Ovary (tissue), 9 donors: ENCODE measurements around the gene ATP9A. TPM values are rescaled to one million over a fixed set of nuclear protein-coding genes. Genes with fewer than 3 reads are reported as not detected.
"Not testable (repeated sequence)": the region's sequence is repeated elsewhere in the genome, so short reads cannot be mapped to it uniquely, and the experiment has no call there.

Source experiments
- DNase-seq, 5 donors: peaks; one replicate each; pipeline ENCODE4 v3.0.0-alpha.2; 2019 to 2020
- H3K27ac ChIP-seq, 2 donors: fragments of 200-600 bp; one replicate each; pipeline versions ENCODE4 v1.5.1 to v1.8.0; 2019 to 2022
- H3K27me3 ChIP-seq: fragments of 200-600 bp; one replicate; pipeline ENCODE4 v1.8.0; 2022
- H3K36me3 ChIP-seq: fragments of 200-600 bp; sonication (generic); one replicate; pipeline ENCODE4 v1.5.1; 2019
- H3K4me1 ChIP-seq: one replicate; pipeline ENCODE4 v1.8.1; 2013; ENCODE audit warnings: mild to moderate bottlenecking, moderate library complexity; ENCODE audit not compliant: insufficient read depth
- H3K4me3 ChIP-seq: fragments of 200-600 bp; sonication (generic); one replicate; pipeline ENCODE4 v1.5.1; 2017
- H3K9me3 ChIP-seq, 2 donors: fragments of 200-600 bp in 1 of 2; sonication (generic) in 1 of 2; one replicate each; pipeline versions ENCODE4 v1.5.1 to v1.8.1; 2013 to 2019; ENCODE audit warnings: mild to moderate bottlenecking in 1 of 2, moderate library complexity in 1 of 2
- EP300 ChIP-seq: sonication (generic); formaldehyde crosslinking; IDR thresholded peaks from one replicate; pipeline ENCODE4 v1.6.1; 2017; ENCODE audit warnings: antibody characterized with exemption
- POLR2A ChIP-seq: fragments of 450-650 bp; IDR thresholded peaks from one replicate; pipeline ENCODE4 v1.6.1; 2017; ENCODE audit warnings: antibody characterized with exemption, mild to moderate bottlenecking, moderate library complexity
- WGBS, 3 donors: extraction: QIAGEN DNeasy Blood & Tissue Kit in 1 of 3; methylation state at CpG; one replicate each; pipeline versions ENCODE4 v1.1.5 to v1.1.7; 2013 to 2017; 5-methylcytosine and 5-hydroxymethylcytosine counted together
- intact Hi-C, 4 donors: fragments of 100-400 bp; cut with DNase I; formaldehyde crosslinking; loops; one replicate each; pipeline versions ENCODE4 v1.11.0 to v1.15.1; 2022 to 2023
- polyA plus RNA-seq, 2 donors: library from polyadenylated mRNA; stranded (reverse); fragments of 200-250 nt in 1 of 2; fragments of 350-450 nt in 1 of 2; fragmentation: Illumina TruSeq in 1 of 2; extraction: RNeasy Lipid Tissue Mini Kit (QIAGEN cat#74804) in 1 of 2; gene quantifications; one replicate each; pipeline ENCODE4 v1.2.3, GENCODE V29; 2013 to 2014
- total RNA-seq, 7 donors: library from RNA; depleted of rRNA in 2 of 7; stranded (reverse); fragments of >200 nt in 2 of 7; fragmentation: NEBNext Ultra II Directional in 3 of 7; extraction: Animal tissue kit (Norgen Biotek cat#: 25700) in 3 of 7; gene quantifications; one replicate each; pipeline versions ENCODE4 v1.1.0 to v1.2.4, GENCODE V29; 2016 to 2023
- TF ChIP-seq, protein P1 (sequence below), 3 donors: fragments of 450-650 bp in 2 of 3; fragments of 200-600 bp in 1 of 3; IDR thresholded peaks; one replicate each; pipeline versions ENCODE4 v1.5.1 to v1.8.0; 2016 to 2022; ENCODE audit warnings: antibody characterized with exemption in 3 of 3, mild to moderate bottlenecking in 1 of 3
- donor health status: DM: no; HTN: no; CAD: no; lungs with moderate emphysema.
- donor health status: DM: no; HTN: no; CAD: no.
- donor health status: Bipolar disorder and iron deficiency.
- donor health status: DM: yes; HTN: yes; CAD: no.
- donor health status: DM: no; HTN: no; CAD: no.
- donor health status: DM: yes; HTN: yes; CAD: no.

ATP9A gene
- total and polyA plus RNA-seq, 9 donors = 12.9 to 44.6 (median 29.2) TPM

DNA sequence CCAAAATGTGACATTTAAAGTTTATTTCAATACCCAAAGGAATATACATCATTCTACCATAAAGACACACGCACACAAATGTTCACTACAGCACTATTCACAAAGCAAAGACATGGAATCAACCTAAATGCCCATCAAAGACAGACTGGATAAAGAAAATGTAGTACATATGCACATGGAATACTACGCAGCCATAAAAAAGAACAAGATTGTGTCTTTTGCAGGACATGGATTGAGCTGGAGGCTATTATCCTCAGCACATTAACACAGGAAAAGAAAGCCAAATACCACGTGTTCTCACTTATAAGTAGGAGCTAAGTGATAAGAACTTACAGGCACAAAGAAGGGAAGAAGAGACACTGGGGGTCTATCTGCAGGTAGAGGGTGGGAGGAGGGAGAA is 22.4 kb downstream of the ATP9A start:
- peaks cover 6% of the 10 kb centered on the region for H3K4me1 ChIP-seq
- TF ChIP-seq, protein P1, sequence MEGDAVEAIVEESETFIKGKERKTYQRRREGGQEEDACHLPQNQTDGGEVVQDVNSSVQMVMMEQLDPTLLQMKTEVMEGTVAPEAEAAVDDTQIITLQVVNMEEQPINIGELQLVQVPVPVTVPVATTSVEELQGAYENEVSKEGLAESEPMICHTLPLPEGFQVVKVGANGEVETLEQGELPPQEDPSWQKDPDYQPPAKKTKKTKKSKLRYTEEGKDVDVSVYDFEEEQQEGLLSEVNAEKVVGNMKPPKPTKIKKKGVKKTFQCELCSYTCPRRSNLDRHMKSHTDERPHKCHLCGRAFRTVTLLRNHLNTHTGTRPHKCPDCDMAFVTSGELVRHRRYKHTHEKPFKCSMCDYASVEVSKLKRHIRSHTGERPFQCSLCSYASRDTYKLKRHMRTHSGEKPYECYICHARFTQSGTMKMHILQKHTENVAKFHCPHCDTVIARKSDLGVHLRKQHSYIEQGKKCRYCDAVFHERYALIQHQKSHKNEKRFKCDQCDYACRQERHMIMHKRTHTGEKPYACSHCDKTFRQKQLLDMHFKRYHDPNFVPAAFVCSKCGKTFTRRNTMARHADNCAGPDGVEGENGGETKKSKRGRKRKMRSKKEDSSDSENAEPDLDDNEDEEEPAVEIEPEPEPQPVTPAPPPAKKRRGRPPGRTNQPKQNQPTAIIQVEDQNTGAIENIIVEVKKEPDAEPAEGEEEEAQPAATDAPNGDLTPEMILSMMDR (IDR thresholded peaks at IDR 0.05) = no peak
- TF ChIP-seq EP300 = no peak
- no peak for TF ChIP-seq POLR2A
- DNase-seq = no peak
- H3K27ac ChIP-seq = no peak overlapping the region
- 84 to 93% (median 87%) methylated on average over 3 of the region's 3 CpGs for WGBS, 3 donors
- intact Hi-C loops = no loop called here
- no peak overlapping the region for H3K4me3 ChIP-seq
- no peaks in the 10 kb centered on the region for H3K27me3 ChIP-seq
- no peaks in the 10 kb centered on the region for H3K36me3 ChIP-seq
- no peaks in the 10 kb centered on the region for H3K9me3 ChIP-seq

- 95 to 98% (median 96%) methylated on average over 3 of the region's 3 CpGs for WGBS, 3 donors
- no peaks in the 10 kb centered on the region for H3K36me3 ChIP-seq
- TF ChIP-seq POLR2A (no peak), EP300 (no peak)
- TF ChIP-seq, protein P1 (IDR thresholded peaks at IDR 0.05) = no peak
- no peak overlapping the region for H3K4me3 ChIP-seq
- no peak for DNase-seq
- intact Hi-C loops = no loop called here
- no peaks in the 10 kb centered on the region for H3K9me3 ChIP-seq
- no peaks in the 10 kb centered on the region for H3K27me3 ChIP-seq
- no peak overlapping the region for H3K27ac ChIP-seq
- H3K4me1 ChIP-seq = peaks cover 3% of the 10 kb centered on the region
Observed at GRCh38 chr20:51740838-51741237, 27.4 kb downstream of the ATP9A start.

GRCh38 chr20:51740308-51740707 is 27.9 kb downstream of the ATP9A start:
- H3K9me3 ChIP-seq, H3K4me1 ChIP-seq, H3K36me3 ChIP-seq, H3K27ac ChIP-seq, H3K27me3 ChIP-seq, intact Hi-C loops, DNase-seq, H3K4me3 ChIP-seq: not testable (repeated sequence)
- WGBS, 3 donors = 90 to 96% (median 93%) methylated on average over 5 to 7 of the region's 7 CpGs

GRCh38 chr20:51739722-51740249 is 28.4 kb downstream of the ATP9A start:
- 90 to 94% (median 93%) methylated on average over 4 of the region's 4 CpGs for WGBS, 3 donors
- DNase-seq = no peak
- Histone ChIP-seq H3K9me3 (no peaks in the 10 kb centered on the region), H3K4me1 (peaks cover 4% of the 10 kb centered on the region), H3K36me3 (no peaks in the 10 kb centered on the region), H3K4me3 (no peak overlapping the region), H3K27ac (no peak overlapping the region), H3K27me3 (no peaks in the 10 kb centered on the region)
- intact Hi-C loops = no loop called here
- TF ChIP-seq, protein P1 (IDR thresholded peaks at IDR 0.05) = no peak
- TF ChIP-seq EP300 (no peak), POLR2A (no peak)

DNA sequence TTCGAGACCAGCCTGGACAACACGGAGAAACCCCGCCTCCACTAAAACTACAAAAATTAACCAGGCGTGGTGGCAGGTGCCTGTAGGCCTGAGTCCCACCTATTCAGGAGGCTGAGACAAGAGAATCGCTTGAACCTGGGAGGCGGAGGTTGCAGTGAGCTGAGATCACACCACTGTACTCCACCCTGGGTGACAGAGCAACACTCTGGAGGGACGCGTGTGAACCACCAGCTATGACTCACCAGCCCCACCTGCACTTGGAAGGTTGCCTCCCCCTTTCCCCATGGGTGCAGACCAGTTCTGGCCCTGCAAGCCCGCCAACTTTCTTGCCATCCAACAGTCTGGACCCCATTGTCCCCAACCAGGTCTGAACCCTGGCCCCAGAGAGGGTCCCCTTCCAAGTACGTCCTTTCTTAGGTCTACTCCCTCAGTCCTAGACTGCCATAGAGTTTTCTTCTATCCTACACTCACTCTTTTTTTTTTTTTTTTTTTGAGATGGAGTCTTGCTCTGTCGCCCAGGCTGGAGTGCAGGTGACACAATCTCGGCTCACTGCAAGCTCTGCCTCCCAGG is 29.2 kb downstream of the ATP9A start:
- H3K27ac ChIP-seq = no peak overlapping the region
- H3K4me1 ChIP-seq = peaks cover 4% of the 10 kb centered on the region
- no peaks in the 10 kb centered on the region for H3K36me3 ChIP-seq
- H3K4me3 ChIP-seq = no peak overlapping the region
- intact Hi-C loops = no loop called here
- DNase-seq = no peak
- no peaks in the 10 kb centered on the region for H3K27me3 ChIP-seq
- 94 to 98% (median 96%) methylated on average over 12 of the region's 12 CpGs for WGBS, 3 donors
- TF ChIP-seq POLR2A (no peak), EP300 (no peak)
- TF ChIP-seq, protein P1 (IDR thresholded peaks at IDR 0.05) = no peak
- no peaks in the 10 kb centered on the region for H3K9me3 ChIP-seq

- intact Hi-C loops, H3K4me1 ChIP-seq, H3K9me3 ChIP-seq, H3K27me3 ChIP-seq, H3K36me3 ChIP-seq, DNase-seq, H3K27ac ChIP-seq, H3K4me3 ChIP-seq: not testable (repeated sequence)
- 93 to 94% (median 93%) methylated on average over 15 of the region's 15 CpGs for WGBS, 3 donors
Observed at GRCh38 chr20:51738261-51738660, 29.9 kb downstream of the ATP9A start.
